Epithelial cell of proximal tubule (primary cell): ENCODE results near the gene KRTAP6-3. TPM values are rescaled to one million over a fixed set of nuclear protein-coding genes. Genes with fewer than 3 reads are reported as not detected.

ENCODE experiments used
- DNase-seq: peaks from one replicate; pipeline ENCODE4 v3.0.0-alpha.2; 2011; ENCODE audit warnings: low read depth
- H3K4me3 ChIP-seq: 2 replicates; pipeline ENCODE4 v1.5.1; 2011; ENCODE audit warnings: low read depth, mild to moderate bottlenecking, low read length
- total RNA-seq: library from RNA; depleted of rRNA; stranded (reverse); fragments of >200 nt; gene quantifications from 2 replicates; pipeline ENCODE4 v1.2.3, GENCODE V29; 2015
- TF ChIP-seq, protein P1 (sequence below): conservative IDR thresholded peaks from 2 replicates; pipeline ENCODE4 v1.5.1; 2012; ENCODE audit warnings: low read depth, mild to moderate bottlenecking, low read length

The KRTAP6-3 gene
- total RNA-seq, 1 donor from 2014 or later = not detected

DNA sequence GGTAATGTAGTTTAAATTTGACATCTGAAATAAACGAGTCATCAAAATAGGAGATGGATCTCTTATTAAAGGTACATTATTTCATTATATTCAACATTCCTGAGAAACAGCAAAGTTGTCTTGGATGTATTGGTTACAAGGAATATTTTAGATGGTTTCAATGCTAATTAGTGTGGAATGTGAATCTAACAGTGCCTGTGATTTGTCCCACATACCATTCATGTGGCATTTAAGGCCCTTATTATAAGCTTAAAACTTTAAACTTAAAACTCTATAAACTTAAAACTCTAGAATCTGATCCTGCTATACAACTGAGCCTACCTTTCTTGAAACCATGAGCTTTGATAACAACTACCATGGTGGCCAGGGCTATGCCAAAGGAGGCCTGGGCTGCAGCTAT is 8.5 kb downstream of the KRTAP6-3 start, which contains the start of gene KRTAP22-1:
TSS of gene KRTAP22-1 (plus strand) at position 301 of the 400 bp plus-strand sequence.
- H3K4me3 ChIP-seq = no peak within 1 kb of the TSS
- no peak for DNase-seq
- TF ChIP-seq, protein P1, sequence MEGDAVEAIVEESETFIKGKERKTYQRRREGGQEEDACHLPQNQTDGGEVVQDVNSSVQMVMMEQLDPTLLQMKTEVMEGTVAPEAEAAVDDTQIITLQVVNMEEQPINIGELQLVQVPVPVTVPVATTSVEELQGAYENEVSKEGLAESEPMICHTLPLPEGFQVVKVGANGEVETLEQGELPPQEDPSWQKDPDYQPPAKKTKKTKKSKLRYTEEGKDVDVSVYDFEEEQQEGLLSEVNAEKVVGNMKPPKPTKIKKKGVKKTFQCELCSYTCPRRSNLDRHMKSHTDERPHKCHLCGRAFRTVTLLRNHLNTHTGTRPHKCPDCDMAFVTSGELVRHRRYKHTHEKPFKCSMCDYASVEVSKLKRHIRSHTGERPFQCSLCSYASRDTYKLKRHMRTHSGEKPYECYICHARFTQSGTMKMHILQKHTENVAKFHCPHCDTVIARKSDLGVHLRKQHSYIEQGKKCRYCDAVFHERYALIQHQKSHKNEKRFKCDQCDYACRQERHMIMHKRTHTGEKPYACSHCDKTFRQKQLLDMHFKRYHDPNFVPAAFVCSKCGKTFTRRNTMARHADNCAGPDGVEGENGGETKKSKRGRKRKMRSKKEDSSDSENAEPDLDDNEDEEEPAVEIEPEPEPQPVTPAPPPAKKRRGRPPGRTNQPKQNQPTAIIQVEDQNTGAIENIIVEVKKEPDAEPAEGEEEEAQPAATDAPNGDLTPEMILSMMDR = no peak

DNA sequence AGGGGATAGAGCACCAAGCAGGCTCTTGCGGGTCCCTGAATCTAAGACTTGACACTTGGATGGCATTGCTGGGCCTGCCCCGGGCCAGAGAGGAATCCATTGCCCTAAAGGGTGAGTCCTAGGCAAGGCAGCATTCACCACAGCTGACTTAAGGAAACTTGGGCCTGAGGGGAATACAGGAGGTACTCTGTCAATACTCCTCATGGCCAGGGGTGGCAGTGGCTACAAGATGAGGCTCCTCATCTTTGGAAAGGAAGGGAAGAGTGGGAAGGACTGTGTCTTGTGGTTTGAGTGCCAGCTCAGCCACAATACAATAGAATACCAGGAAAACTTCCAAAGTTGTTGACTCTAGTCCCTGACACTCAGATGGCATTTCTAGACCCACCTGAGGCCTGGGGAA is 13.7 kb downstream of the KRTAP6-3 start:
- no peak overlapping the region for H3K4me3 ChIP-seq
- TF ChIP-seq, protein P1 = no peak
- no peak for DNase-seq

DNA sequence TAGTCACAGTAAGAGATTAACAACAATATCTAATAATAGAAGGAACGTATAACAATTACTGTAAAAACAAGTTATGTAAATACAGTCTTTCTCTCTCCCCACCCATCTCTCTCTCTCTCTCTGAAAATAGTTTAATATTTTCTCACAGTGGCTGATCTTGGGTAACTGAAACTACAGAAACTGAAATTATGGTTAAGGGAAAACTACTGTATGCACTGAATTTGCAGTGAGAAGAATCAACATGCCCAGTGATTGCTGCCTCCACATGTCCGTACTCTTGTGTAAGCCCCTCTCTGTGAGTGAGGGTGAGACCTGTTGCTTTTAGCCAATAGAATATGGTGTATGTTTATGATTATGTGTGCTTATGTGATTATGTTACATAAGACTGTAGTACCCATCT is 19.9 kb downstream of the KRTAP6-3 start:
- TF ChIP-seq, protein P1 = no peak
- H3K4me3 ChIP-seq = no peak overlapping the region
- DNase-seq = no peak

DNA sequence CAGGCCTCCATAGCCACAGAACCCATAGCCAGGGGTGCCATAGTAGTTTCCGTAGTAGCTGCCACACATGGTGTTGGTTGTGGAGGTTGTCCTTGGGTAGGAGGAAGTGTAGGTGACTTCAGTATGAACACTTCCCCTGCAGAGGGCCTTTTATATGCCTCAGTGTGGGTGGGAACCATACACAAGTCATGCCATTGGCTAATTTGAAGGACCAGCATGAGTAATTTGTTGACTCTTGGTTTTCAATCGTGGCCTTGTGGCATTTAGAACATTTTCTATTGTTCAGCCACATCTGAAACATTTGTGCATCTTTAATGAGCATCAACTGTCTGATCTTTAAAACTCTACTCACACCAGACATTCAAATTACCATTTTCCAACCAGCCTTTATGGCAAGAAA is 21.6 kb downstream of the KRTAP6-3 start, which contains the start of gene KRTAP6-1:
TSS of gene KRTAP6-1 (minus strand) at position 95 of the 400 bp plus-strand sequence. CDS start at position 69, 26 bp downstream.
- DNase-seq = no peak
- TF ChIP-seq, protein P1 = no peak
- H3K4me3 ChIP-seq = no peak within 1 kb of the TSS

DNA sequence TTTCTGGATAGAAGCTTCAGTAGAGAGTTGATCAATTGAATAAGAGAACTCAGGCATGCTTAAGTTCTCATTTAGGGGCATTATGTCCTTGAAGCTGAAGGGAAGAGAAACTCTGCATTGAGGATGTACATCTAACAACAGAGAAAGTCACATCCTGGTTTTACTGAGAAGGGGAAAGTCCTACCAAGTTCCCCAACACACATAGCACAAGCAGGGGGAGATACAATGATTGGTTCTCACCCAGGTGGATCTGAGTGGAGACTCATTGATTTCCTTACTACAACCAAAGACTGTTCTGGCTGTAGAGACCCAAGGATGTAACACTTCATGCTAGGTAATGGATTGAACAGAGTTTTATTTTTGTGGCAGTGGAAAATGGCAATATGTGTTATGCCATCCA is 23.0 kb downstream of the KRTAP6-3 start:
- TF ChIP-seq, protein P1 = no peak
- DNase-seq = no peak
- H3K4me3 ChIP-seq = no peak overlapping the region

DNA sequence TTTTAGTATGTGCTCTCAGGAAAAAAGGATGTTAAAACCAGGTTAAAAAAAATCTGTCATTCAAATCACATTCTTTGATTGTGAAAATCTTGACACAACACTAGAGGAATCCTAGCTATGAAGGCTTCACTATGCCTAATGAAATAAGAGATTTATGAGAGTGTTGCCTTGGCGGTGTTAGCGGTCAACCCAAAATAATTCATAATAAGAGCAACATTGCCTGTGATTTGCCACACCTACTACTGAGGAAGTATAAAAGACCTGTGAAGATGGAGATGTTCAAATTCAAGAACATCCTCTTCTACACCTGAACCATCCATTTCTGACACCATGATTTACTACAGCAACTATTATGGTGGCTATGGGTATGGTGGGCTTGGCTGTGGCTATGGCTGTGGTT is 23.9 kb downstream of the KRTAP6-3 start, which contains the start of gene KRTAP20-1:
TSS of gene KRTAP20-1 (plus strand) at position 301 of the 400 bp plus-strand sequence. CDS start at position 331, 30 bp downstream.
- TF ChIP-seq, protein P1 = no peak
- DNase-seq = no peak
- no peak within 1 kb of the TSS for H3K4me3 ChIP-seq

DNA sequence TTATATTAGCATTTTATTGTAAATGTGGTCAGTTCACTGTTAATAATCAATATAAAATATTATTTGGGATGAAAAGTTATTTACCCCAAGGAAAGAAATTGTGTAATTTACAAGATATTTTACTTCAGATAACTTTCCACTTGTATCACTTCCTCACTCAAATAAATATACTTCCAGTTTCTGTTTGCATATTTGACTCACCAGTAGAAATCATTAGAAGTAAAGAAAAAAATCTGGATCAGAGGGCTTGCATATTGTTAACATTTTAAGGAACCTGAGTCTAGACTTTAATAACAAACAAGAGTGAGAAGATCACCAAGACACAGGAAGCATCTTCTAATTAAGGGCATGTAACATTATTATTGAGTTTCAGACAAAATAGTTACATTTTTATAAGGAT is 27.8 kb downstream of the KRTAP6-3 start:
- TF ChIP-seq, protein P1 = no peak
- H3K4me3 ChIP-seq = no peak overlapping the region
- no peak for DNase-seq
